Natural killer cell (primary cell): ENCODE data around the gene ENAM. TPM values are rescaled to one million over a fixed set of nuclear protein-coding genes. Genes with fewer than 3 reads are reported as not detected.
"Not testable (repeated sequence)": the region's sequence is repeated elsewhere in the genome, so short reads cannot be mapped to it uniquely, and the experiment has no call there.

ENCODE experiments used
- ATAC-seq, 3 donors: fragments of 150-1000 bp in 2 of 3; fragments of 200-7000 bp in 1 of 3; cut with Tn5 transposase; 1 replicate in 1 of 3; 2 replicates in 2 of 3; pipeline ENCODE4 v1.10.0; 2021; ENCODE audit warnings: mild to moderate bottlenecking in 2 of 3, moderate library complexity in 2 of 3
- DNase-seq, 2 donors: peaks; one replicate each; pipeline versions ENCODE4 v3.0.0 to v3.0.0-alpha.2; 2013 to 2021; ENCODE audit warnings: mixed read lengths in 1 of 2
- H3K27ac ChIP-seq: one replicate; pipeline ENCODE4 v1.5.1; 2013; ENCODE audit warnings: mild to moderate bottlenecking, low read length
- H3K27me3 ChIP-seq: one replicate; pipeline ENCODE4 v1.6.1; 2013; ENCODE audit warnings: low read length; ENCODE audit not compliant: control insufficient read depth, insufficient read depth
- H3K36me3 ChIP-seq: one replicate; pipeline ENCODE4 v1.6.1; 2013; ENCODE audit warnings: low read length; ENCODE audit not compliant: control insufficient read depth, insufficient read depth
- H3K4me1 ChIP-seq: one replicate; pipeline ENCODE4 v1.6.1; 2013; ENCODE audit warnings: low read length; ENCODE audit not compliant: control insufficient read depth, insufficient read depth
- H3K4me3 ChIP-seq: one replicate; pipeline ENCODE4 v1.5.1; 2013; ENCODE audit warnings: low read length
- H3K9me3 ChIP-seq: one replicate; pipeline ENCODE4 v1.6.1; 2013; ENCODE audit warnings: low read length; ENCODE audit not compliant: control insufficient read depth, insufficient read depth
- H3K27ac Mint-ChIP-seq, 2 donors: one replicate each; pipeline ENCODE4 v1.8.0; 2022; ENCODE audit warnings: mild to moderate bottlenecking in 2 of 2, mixed read lengths in 2 of 2, moderate library complexity in 1 of 2
- H3K27me3 Mint-ChIP-seq, 2 donors: one replicate each; pipeline ENCODE4 v1.8.0; 2022; ENCODE audit warnings: low read depth in 2 of 2, mixed read lengths in 2 of 2
- H3K36me3 Mint-ChIP-seq: one replicate; pipeline ENCODE4 v1.8.0; 2022; ENCODE audit warnings: mixed read lengths
- H3K4me1 Mint-ChIP-seq, 2 donors: one replicate each; pipeline ENCODE4 v1.8.0; 2022; ENCODE audit warnings: mixed read lengths in 2 of 2
- H3K4me3 Mint-ChIP-seq: one replicate; pipeline ENCODE4 v1.8.0; 2022; ENCODE audit warnings: mild to moderate bottlenecking, moderate library complexity, mixed read lengths
- H3K9me3 Mint-ChIP-seq, 2 donors: one replicate each; pipeline ENCODE4 v1.8.0; 2022; ENCODE audit warnings: mixed read lengths in 2 of 2
- WGBS: methylation state at CpG from one replicate; pipeline ENCODE4 v1.1.7; 2013; ENCODE audit warnings: missing lambda C conversion rate; ENCODE audit not compliant: insufficient coverage; 5-methylcytosine and 5-hydroxymethylcytosine counted together
- intact Hi-C: fragments of 100-400 bp; cut with micrococcal nuclease; formaldehyde crosslinking; loops from one replicate; pipeline ENCODE4 v1.14.2; 2022
- total RNA-seq, 4 donors: library from RNA; stranded (reverse); fragments of 120-200 nt in 1 of 4; gene quantifications; one replicate each; pipeline versions ENCODE4 v1.2.3 to v1.2.4, GENCODE V29; 2013 to 2022
- TF ChIP-seq, protein P1 (sequence below): fragments of 200-600 bp; IDR thresholded peaks from one replicate; pipeline ENCODE4 v1.8.0; 2022; ENCODE audit warnings: antibody characterized with exemption

ENAM gene
- total RNA-seq, 3 donors from 2014 or later (not counting 1 experiment from before 2014, with no cell fraction given): not detected

DNA sequence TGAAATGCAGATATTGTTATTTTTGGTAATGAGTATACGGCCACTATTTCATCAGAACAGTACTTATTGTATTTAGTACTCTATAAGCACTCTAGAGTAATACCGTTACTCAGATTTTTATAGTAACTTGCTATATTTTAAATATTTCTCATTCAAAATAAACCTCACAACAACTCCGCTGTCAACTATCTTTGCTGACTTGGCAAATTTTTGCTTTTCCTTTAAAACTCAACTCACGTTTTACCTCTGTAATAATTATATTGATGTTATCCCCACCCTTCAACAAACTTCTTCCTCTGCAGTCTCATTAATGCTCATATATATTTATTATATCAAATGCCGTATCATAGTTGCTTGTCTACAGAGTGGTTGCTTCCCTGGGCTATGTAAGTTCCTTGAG lies 28.8 kb downstream of the ENAM start:
- intact Hi-C loops: no loop called here
- Mint-ChIP-seq H3K4me1 (no peaks in the 10 kb centered on the region), H3K27ac (no peak overlapping the region), H3K36me3 (no peaks in the 10 kb centered on the region), H3K4me3 (no peak overlapping the region), H3K27me3 (peaks cover 5 to 14% of the 10 kb centered on the region in 2 donors), H3K9me3 (no peaks in the 10 kb centered on the region)
- no peak for ATAC-seq
- Histone ChIP-seq H3K27me3 (no peaks in the 10 kb centered on the region), H3K4me3 (no peak overlapping the region), H3K27ac (no peak overlapping the region), H3K9me3 (no peaks in the 10 kb centered on the region), H3K36me3 (no peaks in the 10 kb centered on the region), H3K4me1 (no peaks in the 10 kb centered on the region)
- TF ChIP-seq, protein P1, sequence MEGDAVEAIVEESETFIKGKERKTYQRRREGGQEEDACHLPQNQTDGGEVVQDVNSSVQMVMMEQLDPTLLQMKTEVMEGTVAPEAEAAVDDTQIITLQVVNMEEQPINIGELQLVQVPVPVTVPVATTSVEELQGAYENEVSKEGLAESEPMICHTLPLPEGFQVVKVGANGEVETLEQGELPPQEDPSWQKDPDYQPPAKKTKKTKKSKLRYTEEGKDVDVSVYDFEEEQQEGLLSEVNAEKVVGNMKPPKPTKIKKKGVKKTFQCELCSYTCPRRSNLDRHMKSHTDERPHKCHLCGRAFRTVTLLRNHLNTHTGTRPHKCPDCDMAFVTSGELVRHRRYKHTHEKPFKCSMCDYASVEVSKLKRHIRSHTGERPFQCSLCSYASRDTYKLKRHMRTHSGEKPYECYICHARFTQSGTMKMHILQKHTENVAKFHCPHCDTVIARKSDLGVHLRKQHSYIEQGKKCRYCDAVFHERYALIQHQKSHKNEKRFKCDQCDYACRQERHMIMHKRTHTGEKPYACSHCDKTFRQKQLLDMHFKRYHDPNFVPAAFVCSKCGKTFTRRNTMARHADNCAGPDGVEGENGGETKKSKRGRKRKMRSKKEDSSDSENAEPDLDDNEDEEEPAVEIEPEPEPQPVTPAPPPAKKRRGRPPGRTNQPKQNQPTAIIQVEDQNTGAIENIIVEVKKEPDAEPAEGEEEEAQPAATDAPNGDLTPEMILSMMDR: no peak
- 88% methylated on average over 1 of the region's 5 CpGs for WGBS
- DNase-seq: no peak

DNA sequence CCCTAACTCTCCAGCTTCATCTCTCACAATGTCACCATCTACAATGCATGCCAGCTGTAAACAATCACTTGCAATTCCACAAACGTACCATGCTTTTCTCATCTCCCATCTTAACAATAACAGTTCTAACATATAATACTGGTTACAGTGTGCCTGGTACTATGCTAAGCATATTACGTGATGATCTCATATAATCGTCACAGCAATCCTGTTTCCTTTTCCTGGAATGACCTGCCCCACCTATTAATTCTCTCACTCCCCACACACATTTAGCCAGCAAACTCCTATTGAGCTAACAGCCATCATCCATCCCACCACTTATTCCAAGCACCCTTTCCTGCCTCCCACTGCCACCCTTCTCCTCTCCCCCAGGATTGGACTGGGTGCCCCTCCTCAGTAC lies 29.9 kb downstream of the ENAM start:
- Histone ChIP-seq H3K27ac (no peak overlapping the region), H3K4me1 (no peaks in the 10 kb centered on the region), H3K4me3 (no peak overlapping the region), H3K9me3 (no peaks in the 10 kb centered on the region), H3K27me3 (no peaks in the 10 kb centered on the region), H3K36me3 (no peaks in the 10 kb centered on the region)
- no peaks in the 10 kb centered on the region for H3K36me3 Mint-ChIP-seq
- no peak overlapping the region for H3K27ac Mint-ChIP-seq
- peaks cover 5 to 14% of the 10 kb centered on the region in 2 donors for H3K27me3 Mint-ChIP-seq
- no peak for DNase-seq
- ATAC-seq: no peak
- 78% methylated on average over 3 of the region's 3 CpGs for WGBS
- H3K4me1 Mint-ChIP-seq: no peaks in the 10 kb centered on the region
- TF ChIP-seq, protein P1: no peak
- intact Hi-C loops: no loop called here
- H3K9me3 Mint-ChIP-seq: no peaks in the 10 kb centered on the region
- no peak overlapping the region for H3K4me3 Mint-ChIP-seq

DNA sequence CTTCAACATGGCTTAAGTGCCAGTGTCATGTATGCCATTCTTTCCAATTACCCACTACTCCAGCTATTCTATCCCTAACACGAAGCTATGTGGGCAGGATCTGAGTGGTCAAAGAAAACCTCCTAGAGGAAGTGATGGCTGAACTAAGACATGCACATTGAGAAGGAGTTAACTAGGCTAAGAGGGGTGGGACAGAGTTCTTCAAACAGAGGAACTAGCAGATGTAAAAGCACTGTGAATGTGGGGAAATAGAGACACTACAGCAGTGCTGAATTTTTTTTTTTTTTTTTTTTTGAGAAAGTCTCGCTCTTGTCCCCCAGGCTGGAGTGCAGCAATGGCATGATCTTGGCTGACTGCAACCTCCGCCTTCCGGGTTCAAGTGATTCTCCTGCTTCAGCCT lies 31.6 kb downstream of the ENAM start:
- DNase-seq: no peak
- TF ChIP-seq, protein P1: no peak
- H3K36me3 ChIP-seq: no peaks in the 10 kb centered on the region
- H3K4me1 ChIP-seq: no peaks in the 10 kb centered on the region
- no peak overlapping the region for H3K4me3 ChIP-seq
- H3K4me3 Mint-ChIP-seq: no peak overlapping the region
- H3K27ac Mint-ChIP-seq: no peak overlapping the region
- no peaks in the 10 kb centered on the region for H3K27me3 ChIP-seq
- no peaks in the 10 kb centered on the region for H3K4me1 Mint-ChIP-seq
- no peak overlapping the region for H3K27ac ChIP-seq
- no peak for ATAC-seq
- no peaks in the 10 kb centered on the region for H3K9me3 ChIP-seq
- intact Hi-C loops: no loop called here
- H3K27me3 Mint-ChIP-seq: peaks cover 0 to 10% of the 10 kb centered on the region in 2 donors
- no peaks in the 10 kb centered on the region for H3K36me3 Mint-ChIP-seq
- no peaks in the 10 kb centered on the region for H3K9me3 Mint-ChIP-seq
- 95% methylated on average over 3 of the region's 4 CpGs for WGBS

DNA sequence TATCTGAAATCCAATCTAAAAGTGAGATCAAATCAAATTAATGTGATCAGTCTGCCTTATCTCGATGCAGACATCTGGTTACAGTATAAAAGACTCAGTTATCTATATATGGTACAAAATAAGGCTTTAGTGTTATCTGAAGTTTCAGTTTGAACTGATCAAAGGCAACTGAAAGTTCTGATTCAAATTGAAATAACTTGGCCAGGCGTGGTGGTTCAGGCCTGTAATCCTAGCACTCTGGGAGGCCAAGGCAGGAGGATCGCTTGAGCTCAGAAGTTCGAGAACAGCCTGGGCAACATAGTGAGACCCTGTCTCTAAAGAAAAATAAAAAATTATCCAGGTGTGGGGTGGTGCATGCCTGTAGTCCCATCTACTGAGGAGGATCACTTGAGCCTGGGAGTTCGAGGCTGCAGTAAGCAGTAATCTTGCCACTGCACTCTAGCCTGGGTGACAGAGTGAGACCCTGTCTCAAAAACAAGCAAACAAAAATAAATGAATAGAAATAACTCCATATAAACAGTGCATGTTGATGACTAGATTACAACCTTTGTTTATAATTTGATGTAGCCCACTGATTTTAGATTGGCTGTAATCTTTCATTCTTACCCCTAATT lies 32.9 kb downstream of the ENAM start:
- H3K4me1 ChIP-seq, H3K4me3 Mint-ChIP-seq: not testable (repeated sequence)

More for the DNA sequence above, 32.9 kb downstream of the ENAM start:
- DNase-seq, H3K27ac ChIP-seq, H3K36me3 Mint-ChIP-seq, H3K9me3 Mint-ChIP-seq, ATAC-seq, H3K27me3 Mint-ChIP-seq, H3K36me3 ChIP-seq, H3K4me3 ChIP-seq, H3K9me3 ChIP-seq, H3K27ac Mint-ChIP-seq, H3K27me3 ChIP-seq, H3K4me1 Mint-ChIP-seq, intact Hi-C loops: not testable (repeated sequence)
- WGBS: 79% methylated on average over 4 of the region's 5 CpGs
